HepG2 (cell line): ENCODE results near the gene PCSK6. TPM values are rescaled to one million over a fixed set of nuclear protein-coding genes. Genes with fewer than 3 reads are reported as not detected.

Experiments used
- ATM ChIP-seq: fragments of 450-650 bp; IDR thresholded peaks from 2 replicates; pipeline ENCODE4 v1.7.1; 2017; ENCODE audit warnings: mild to moderate bottlenecking, borderline replicate concordance
- FOXA3 ChIP-seq: IDR thresholded peaks from 2 replicates; pipeline ENCODE4 v1.6.1; 2016; ENCODE audit warnings: missing genetic modification reagents, missing compliant biosample characterization
- GLI4 ChIP-seq: sonication (generic); formaldehyde crosslinking; IDR thresholded peaks from 2 replicates; pipeline ENCODE4 v1.5.1; 2020; ENCODE audit warnings: missing genetic modification reagents, mild to moderate bottlenecking, moderate library complexity, borderline replicate concordance
- HMGXB3 ChIP-seq: sonication (generic); formaldehyde crosslinking; IDR thresholded peaks from 2 replicates; pipeline ENCODE4 v1.4.0; 2020; ENCODE audit warnings: missing genetic modification reagents, borderline replicate concordance
- IRF2 ChIP-seq: IDR thresholded peaks from 2 replicates; pipeline ENCODE4 v1.6.1; 2018; ENCODE audit warnings: missing genetic modification reagents, missing compliant biosample characterization
- NCOA2 ChIP-seq: sonication (generic); formaldehyde crosslinking; IDR thresholded peaks from 2 replicates; pipeline ENCODE4 v1.8.0; 2022; ENCODE audit warnings: inconsistent platforms
- RBM39 ChIP-seq: fragments of 200-400 bp; formaldehyde crosslinking; IDR thresholded peaks from one replicate; pipeline ENCODE4 v1.6.1; 2018; ENCODE audit warnings: antibody characterized with exemption, mild to moderate bottlenecking, low read depth, low read length; ENCODE audit not compliant: poor library complexity, severe bottlenecking
- RERE ChIP-seq: IDR thresholded peaks from 2 replicates; pipeline ENCODE4 v1.6.1; 2016; ENCODE audit warnings: low read depth, missing genetic modification reagents, missing compliant biosample characterization
- SIN3A ChIP-seq: IDR thresholded peaks from 2 replicates; pipeline ENCODE4 v1.6.1; 2011; ENCODE audit warnings: low read depth, mild to moderate bottlenecking, control low read depth, low read length, borderline replicate concordance
- SMAD1 ChIP-seq: sonication (generic); formaldehyde crosslinking; IDR thresholded peaks from 2 replicates; pipeline ENCODE4 v1.4.0; 2020; ENCODE audit warnings: missing genetic modification reagents, low read depth, mild to moderate bottlenecking, borderline replicate concordance
- TBX2 ChIP-seq: sonication (generic); formaldehyde crosslinking; IDR thresholded peaks from 2 replicates; pipeline ENCODE4 v1.5.0; 2020; ENCODE audit warnings: missing genetic modification reagents, mild to moderate bottlenecking, borderline replicate concordance
- ZNF292 ChIP-seq: sonication (generic); formaldehyde crosslinking; IDR thresholded peaks from 2 replicates; pipeline ENCODE4 v1.8.1; 2022; ENCODE audit warnings: mild to moderate bottlenecking, low read depth, missing genetic modification reagents, borderline replicate concordance
- ZNF552 ChIP-seq: sonication (generic); formaldehyde crosslinking; IDR thresholded peaks from 2 replicates; pipeline ENCODE4 v1.9.0; 2022; ENCODE audit warnings: missing genetic modification reagents, mild to moderate bottlenecking, borderline replicate concordance
- ZNF652 ChIP-seq: IDR thresholded peaks from 2 replicates; pipeline ENCODE4 v1.6.1; 2016; ENCODE audit warnings: low read depth, borderline replicate concordance
- ZNF703 ChIP-seq: sonication (generic); formaldehyde crosslinking; IDR thresholded peaks from 2 replicates; pipeline ENCODE4 v1.5.1; 2020; ENCODE audit warnings: missing genetic modification reagents, mild to moderate bottlenecking, moderate library complexity, borderline replicate concordance
- ZNF737 ChIP-seq: sonication (generic); formaldehyde crosslinking; IDR thresholded peaks from 2 replicates; pipeline ENCODE4 v1.5.0; 2020; ENCODE audit warnings: missing genetic modification reagents, mild to moderate bottlenecking, borderline replicate concordance
- ZNF740 ChIP-seq: sonication (generic); formaldehyde crosslinking; IDR thresholded peaks from 2 replicates; pipeline ENCODE4 v1.4.0; 2020; ENCODE audit warnings: missing genetic modification reagents
- ZSCAN9 ChIP-seq: IDR thresholded peaks from 2 replicates; pipeline ENCODE4 v1.6.1; 2016; ENCODE audit warnings: borderline replicate concordance
- polyA plus RNA-seq, 8 experiments: library from polyadenylated mRNA; depleted of rRNA in 3 of 8; stranded (reverse) in 7 of 8; unstranded in 1 of 8; fragments of >200 nt; fragmentation: Illumina TruSeq in 4 of 8; extraction: Trizol in 4 of 8; gene quantifications; 2 replicates each; pipeline versions ENCODE4 v1.2.1 to v1.2.3, GENCODE V29; 2011 to 2016; ENCODE audit warnings: low read depth in 4 of 8, missing spikeins in 1 of 8, mixed read lengths in 1 of 8; ENCODE audit not compliant: insufficient read depth in 1 of 8
- total RNA-seq, 5 experiments: library from RNA; depleted of rRNA; stranded (reverse); fragments of >200 nt; fragmentation: Illumina TruSeq; extraction: Trizol; gene quantifications; 2 replicates each; pipeline ENCODE4 v1.2.3, GENCODE V29; 2016; ENCODE audit warnings: low read depth in 1 of 5

PCSK6 gene
- total and polyA plus RNA-seq, 2 of the 13 experiments (the other 11 are each of a cell fraction or from before 2014, with no cell fraction given) = 56.5 to 155 TPM

DNA sequence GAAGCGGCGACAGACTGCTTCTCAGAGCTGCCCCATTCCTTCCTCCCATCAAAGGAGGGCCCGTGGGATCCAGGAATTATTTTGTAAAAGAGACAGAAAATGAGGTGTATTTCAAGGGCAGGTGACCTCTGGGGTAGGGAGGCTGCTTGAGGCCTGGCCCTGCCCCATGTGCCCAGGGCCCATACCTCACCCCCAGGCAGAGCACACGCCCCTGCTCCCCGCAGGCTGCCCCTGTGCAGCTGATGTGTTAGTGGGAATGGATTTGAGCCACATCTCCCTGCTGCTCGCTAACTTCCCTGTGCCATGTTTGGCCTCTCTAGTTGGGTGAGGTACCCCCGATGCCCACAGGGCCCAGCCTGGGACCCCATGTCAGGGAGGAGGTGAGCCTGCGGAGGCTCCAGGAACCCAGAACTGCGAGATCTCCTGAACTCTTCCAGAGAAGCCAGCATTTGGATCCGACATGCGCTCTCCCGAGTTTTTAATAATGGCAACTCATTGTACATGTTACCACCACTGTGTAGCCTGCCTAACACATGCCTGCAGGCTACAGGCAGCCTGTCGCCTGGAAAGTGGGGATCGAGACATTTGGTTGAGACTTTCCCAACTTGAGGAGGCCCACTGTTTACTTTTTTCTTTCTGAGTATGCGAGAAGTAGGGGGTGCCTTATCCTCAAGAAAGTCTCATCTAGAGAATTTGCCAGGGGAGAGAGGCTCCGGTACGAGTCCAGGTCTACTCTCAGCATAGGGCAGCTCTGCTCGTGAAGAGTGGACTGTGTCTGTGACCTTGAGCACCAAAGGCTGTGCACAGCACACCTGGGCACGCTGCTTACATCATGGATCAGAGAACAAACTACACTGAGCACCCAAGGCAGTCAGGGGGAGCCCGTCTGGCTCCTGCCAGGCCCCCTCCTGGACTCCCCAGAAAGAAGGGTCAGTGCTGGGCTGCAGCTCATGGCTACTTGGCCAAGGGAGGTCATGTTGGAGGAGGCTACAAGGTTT is 36.1 kb downstream of the PCSK6 start (continued):
- TF ChIP-seq RERE (CRISPR knock-in tag) (no peak), ZSCAN9 (CRISPR knock-in tag) (peak; percentile 60; the same call in 1 of the 2 replicates), SIN3A (no peak), IRF2 (CRISPR knock-in tag) (0 out of 2 replicates have a peak, but pooled peaks have one; percentile 34), ZNF552 (CRISPR knock-in tag) (no peak), ZNF652 (CRISPR knock-in tag) (no peak), FOXA3 (CRISPR knock-in tag) (0 out of 2 replicates have a peak, but pooled peaks have one; percentile 24), RBM39 (no peak), SMAD1 (CRISPR knock-in tag) (no peak), ZNF292 (peak; percentile 45; the same call in 1 of the 2 replicates), ZNF737 (no peak), GLI4 (0 out of 2 replicates have a peak, but pooled peaks have one; percentile 57), ZNF740 (CRISPR knock-in tag) (no peak), NCOA2 (CRISPR knock-in tag) (peak; percentile 42; the same call in 1 of the 2 replicates), HMGXB3 (CRISPR knock-in tag) (no peak), TBX2 (CRISPR knock-in tag) (peak; percentile 11; the same call in 1 of the 2 replicates), ATM (no peak), ZNF703 (CRISPR knock-in tag) (no peak)
